Kidney (tissue), 14 donors: ENCODE data around the gene SLC39A11. TPM values are rescaled to one million over a fixed set of nuclear protein-coding genes. Genes with fewer than 3 reads are reported as not detected.

Experiments
- DNase-seq, 5 donors: peaks; one replicate each; pipeline ENCODE4 v3.0.0-alpha.2; 2013 to 2020
- FAIRE-seq: peaks from 2 replicates; lab custom pipeline; 2012; peaks lifted over from hg19 to GRCh38; lab: Jason Lieb, UNC
- H3K27ac ChIP-seq, 2 donors: one replicate each; pipeline ENCODE4 v1.7.0; 2013; ENCODE audit warnings: low read depth in 2 of 2, low read length in 2 of 2, inconsistent platforms in 1 of 2
- H3K27me3 ChIP-seq: one replicate; pipeline ENCODE4 v1.7.1; 2013; ENCODE audit warnings: low read length, inconsistent platforms; ENCODE audit not compliant: control insufficient read depth, insufficient read depth
- H3K36me3 ChIP-seq, 3 donors: one replicate each; pipeline versions ENCODE4 v1.7.0 to v1.7.1; 2013; ENCODE audit warnings: low read length in 3 of 3, control low read depth in 1 of 3, inconsistent platforms in 1 of 3; ENCODE audit not compliant: insufficient read depth in 3 of 3, control insufficient read depth in 2 of 3
- H3K4me1 ChIP-seq, 3 donors: one replicate each; pipeline versions ENCODE4 v1.7.0 to v1.7.1; 2013; ENCODE audit warnings: low read length in 3 of 3, inconsistent platforms in 1 of 3, low read depth in 1 of 3; ENCODE audit not compliant: control insufficient read depth in 2 of 3, insufficient read depth in 2 of 3
- H3K4me3 ChIP-seq, 3 donors: one replicate each; pipeline versions ENCODE4 v1.7.0 to v1.8.1; 2013; ENCODE audit warnings: low read length in 3 of 3, control low read depth in 1 of 3, inconsistent platforms in 1 of 3
- H3K9ac ChIP-seq, 3 donors: one replicate each; pipeline versions ENCODE4 v1.7.0 to v1.7.1; 2013; ENCODE audit warnings: low read length in 3 of 3, control low read depth in 1 of 3, inconsistent platforms in 1 of 3
- H3K9me3 ChIP-seq, 3 donors: one replicate each; pipeline versions ENCODE4 v1.7.0 to v1.7.1; 2013; ENCODE audit warnings: low read length in 3 of 3, control low read depth in 1 of 3, inconsistent platforms in 1 of 3; ENCODE audit not compliant: control insufficient read depth in 2 of 3, insufficient read depth in 1 of 3
- intact Hi-C: fragments of 100-400 bp; cut with DNase I; formaldehyde crosslinking; loops from one replicate; pipeline ENCODE4 v1.11.1; 2022
- polyA plus RNA-seq: library from polyadenylated mRNA; stranded (reverse); fragments of 350-450 nt; fragmentation: Illumina TruSeq; extraction: RNeasy Lipid Tissue Mini Kit (QIAGEN cat#74804); gene quantifications from one replicate; pipeline ENCODE4 v1.2.3, GENCODE V29; 2014; ENCODE audit warnings: low read depth, low replicate concordance; ENCODE audit not compliant: insufficient read depth
- total RNA-seq: library from RNA; stranded (reverse); fragmentation: NEBNext Ultra II Directional; extraction: Animal tissue kit (Norgen Biotek cat#: 25700); gene quantifications from one replicate; pipeline ENCODE4 v1.2.1, GENCODE V29; 2021
- TF ChIP-seq, protein P1 (sequence below): IDR thresholded peaks from 3 replicates; pipeline ENCODE4 v1.5.1; 2012; ENCODE audit warnings: mild to moderate bottlenecking, moderate library complexity, borderline replicate concordance; ENCODE audit not compliant: insufficient read depth; ENCODE audit errors: extremely low read depth
- donor health status: control.
- donor health status: control.
- donor health status: control.
- donor health status: control.
- donor health status: control.
- donor health status: DM: yes; HTN: yes; CAD: no.
- donor health status: Normal renal cell carcinoma (clear cell type).

SLC39A11 gene
- total and polyA plus RNA-seq, 2 donors from 2014 or later: 19.7 to 37.2 TPM

DNA sequence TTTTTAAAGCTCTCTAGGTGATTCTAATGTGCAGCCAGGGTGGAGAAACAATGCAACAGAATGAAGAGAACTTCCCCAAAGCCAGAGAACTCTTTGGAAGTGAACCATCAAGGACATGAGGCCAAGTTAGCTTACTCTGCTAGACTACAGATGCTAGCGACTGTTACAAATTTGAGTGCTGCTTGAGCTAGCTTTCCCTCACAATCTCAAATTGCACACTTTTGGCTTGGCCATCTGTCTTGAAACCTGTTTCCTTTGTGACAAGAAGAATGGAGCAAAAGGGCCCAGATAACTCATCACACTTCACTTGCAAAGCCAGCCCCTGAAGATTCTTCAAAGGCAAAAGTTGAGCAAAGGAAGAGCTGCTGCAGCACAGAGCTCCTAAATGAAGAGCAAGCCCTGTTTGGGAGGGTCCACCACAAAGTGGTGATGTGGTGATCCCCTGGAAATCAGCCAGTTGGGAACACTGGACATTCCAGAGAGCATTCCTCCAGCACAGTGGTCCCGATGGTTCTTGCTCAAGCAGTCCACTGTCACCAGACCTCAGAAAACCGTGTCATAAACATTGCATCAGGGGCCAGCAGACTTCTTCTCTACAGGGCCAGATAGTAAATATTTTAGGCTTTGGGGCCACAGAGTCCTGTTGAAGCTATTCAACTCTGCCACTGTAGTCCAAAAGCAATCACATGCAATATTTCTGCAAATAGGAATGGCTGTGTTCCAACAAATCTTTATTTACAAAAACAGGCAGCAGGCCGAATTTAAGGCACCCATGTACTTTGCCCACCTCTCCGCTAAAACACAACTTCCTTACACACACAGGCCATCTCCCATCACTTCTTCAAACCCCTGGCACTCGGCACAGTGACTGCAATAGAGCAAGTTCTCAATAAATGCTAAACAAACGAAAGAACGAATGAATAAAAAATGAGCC is 21.2 kb downstream of the SLC39A11 start:
- Histone ChIP-seq H3K27ac (no peak overlapping the region), H3K9ac (no peak overlapping the region), H3K9me3 (no peaks in the 10 kb centered on the region), H3K27me3 (no peaks in the 10 kb centered on the region), H3K36me3 (no peaks in the 10 kb centered on the region), H3K4me1 (peaks cover 0 to 7% (median 0%) of the 10 kb centered on the region in 3 donors), H3K4me3 (no peak overlapping the region)
- intact Hi-C loops: no loop called here
- TF ChIP-seq, protein P1, sequence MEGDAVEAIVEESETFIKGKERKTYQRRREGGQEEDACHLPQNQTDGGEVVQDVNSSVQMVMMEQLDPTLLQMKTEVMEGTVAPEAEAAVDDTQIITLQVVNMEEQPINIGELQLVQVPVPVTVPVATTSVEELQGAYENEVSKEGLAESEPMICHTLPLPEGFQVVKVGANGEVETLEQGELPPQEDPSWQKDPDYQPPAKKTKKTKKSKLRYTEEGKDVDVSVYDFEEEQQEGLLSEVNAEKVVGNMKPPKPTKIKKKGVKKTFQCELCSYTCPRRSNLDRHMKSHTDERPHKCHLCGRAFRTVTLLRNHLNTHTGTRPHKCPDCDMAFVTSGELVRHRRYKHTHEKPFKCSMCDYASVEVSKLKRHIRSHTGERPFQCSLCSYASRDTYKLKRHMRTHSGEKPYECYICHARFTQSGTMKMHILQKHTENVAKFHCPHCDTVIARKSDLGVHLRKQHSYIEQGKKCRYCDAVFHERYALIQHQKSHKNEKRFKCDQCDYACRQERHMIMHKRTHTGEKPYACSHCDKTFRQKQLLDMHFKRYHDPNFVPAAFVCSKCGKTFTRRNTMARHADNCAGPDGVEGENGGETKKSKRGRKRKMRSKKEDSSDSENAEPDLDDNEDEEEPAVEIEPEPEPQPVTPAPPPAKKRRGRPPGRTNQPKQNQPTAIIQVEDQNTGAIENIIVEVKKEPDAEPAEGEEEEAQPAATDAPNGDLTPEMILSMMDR: no peak
- DNase-seq (no peak), FAIRE-seq (no peak)

DNA sequence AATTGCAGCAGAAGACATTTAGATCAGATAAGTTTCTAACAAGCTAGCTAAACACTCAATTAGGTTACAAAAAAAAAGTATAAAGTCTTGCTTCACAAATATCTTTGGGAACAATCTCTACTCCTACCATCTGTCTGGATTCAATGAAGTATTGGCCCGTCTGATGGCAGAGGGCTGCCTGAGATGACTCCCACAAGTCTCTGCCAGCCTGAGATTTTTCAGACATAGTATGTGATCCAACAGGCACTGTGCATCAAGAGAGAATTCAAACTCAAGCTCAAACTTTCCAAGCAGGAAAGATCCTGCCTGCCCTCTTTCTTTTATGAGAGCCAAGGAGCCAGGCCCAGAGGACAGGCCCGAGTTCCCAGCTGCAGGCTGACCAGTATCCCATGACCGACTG is 22.6 kb downstream of the SLC39A11 start:
- Histone ChIP-seq H3K36me3 (no peaks in the 10 kb centered on the region), H3K9me3 (no peaks in the 10 kb centered on the region), H3K9ac (no peak overlapping the region), H3K27ac (no peak overlapping the region), H3K4me1 (peaks cover 0 to 7% (median 0%) of the 10 kb centered on the region in 3 donors), H3K27me3 (no peaks in the 10 kb centered on the region), H3K4me3 (no peak overlapping the region)
- TF ChIP-seq, protein P1: no peak
- FAIRE-seq (no peak), DNase-seq (no peak)
- intact Hi-C loops: no loop called here

DNA sequence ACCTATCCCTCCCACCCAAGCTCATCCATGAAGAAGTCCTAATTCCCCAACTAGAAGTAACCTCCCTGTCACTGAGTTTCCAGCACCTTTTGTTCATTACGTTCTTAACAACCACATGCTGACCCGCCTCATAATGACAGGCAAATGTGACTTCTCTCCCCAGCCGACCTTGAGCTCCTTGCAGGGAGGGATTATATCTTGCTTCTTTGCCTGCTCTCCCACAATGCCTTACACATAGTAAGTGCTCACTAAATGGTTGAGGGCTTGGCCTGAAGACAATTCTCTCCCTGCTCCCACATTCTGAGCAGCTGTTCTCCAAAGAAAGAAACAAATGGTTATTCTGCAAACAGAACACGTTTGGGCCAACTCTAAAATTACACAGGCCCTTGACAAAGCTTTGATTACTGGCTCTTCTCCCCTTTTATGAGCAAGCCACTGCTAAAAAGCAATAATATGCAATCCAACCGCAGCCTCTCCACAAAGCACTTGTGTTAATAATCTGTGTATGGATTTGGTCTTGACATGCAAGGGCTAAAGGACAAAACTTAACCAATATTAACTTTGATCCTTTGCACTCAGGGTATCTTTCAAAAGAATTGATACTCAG is 23.2 kb downstream of the SLC39A11 start:
- FAIRE-seq (no peak), DNase-seq (no peak)
- H3K9ac ChIP-seq: no peak overlapping the region
- intact Hi-C loops: no loop called here
- H3K27ac ChIP-seq: no peak overlapping the region
- H3K36me3 ChIP-seq: no peaks in the 10 kb centered on the region
- H3K9me3 ChIP-seq: no peaks in the 10 kb centered on the region
- H3K27me3 ChIP-seq: no peaks in the 10 kb centered on the region
- H3K4me1 ChIP-seq: peaks cover 0 to 7% (median 4%) of the 10 kb centered on the region in 3 donors
- no peak overlapping the region for H3K4me3 ChIP-seq
- TF ChIP-seq, protein P1: no peak
